HepG2 (cell line): ENCODE data around the gene ZNF341. TPM values are rescaled to one million over a fixed set of nuclear protein-coding genes. Genes with fewer than 3 reads are reported as not detected.

ENCODE experiments used
- ATAC-seq: fragments of 200-7000 bp; cut with Tn5 transposase; 3 replicates; pipeline ENCODE4 v1.9.1; 2020; ENCODE audit warnings: mild to moderate bottlenecking, moderate library complexity
- BruUV-seq: library from RNA; stranded (reverse); fragments of 400-500 nt; replicated peaks from 2 replicates; lab custom pipeline; 2021; lab: Mats Ljungman, UMichigan
- CTCF ChIA-PET: fragments of 300-600 bp; formaldehyde crosslinking; extraction: SDS; loops from one replicate; lab custom pipeline; 2021; ENCODE audit warnings: low total read pairs, inconsistent platforms, low intra/inter-chr PET ratio; lab: Yijun Ruan, JAX
- POLR2A ChIA-PET: fragments of 350-600 bp; sonication (Branson Sonifier 250); formaldehyde crosslinking; loops from one replicate; lab custom pipeline; 2020; ENCODE audit warnings: antibody characterized with exemption, inconsistent platforms; lab: Yijun Ruan, JAX
- DNase-seq: peaks from one replicate; pipeline ENCODE4 v3.0.0-alpha.2; 2015; ENCODE audit warnings: low spot score
- FAIRE-seq: peaks from 3 replicates; lab custom pipeline; 2011; peaks lifted over from hg19 to GRCh38; lab: Jason Lieb, UNC
- H2AFZ ChIP-seq: one replicate; pipeline ENCODE4 v1.6.1; 2011; ENCODE audit warnings: low read length, inconsistent platforms
- H3K27ac ChIP-seq: fragments of 300-600 bp; 3 replicates; pipeline ENCODE4 v1.8.0; 2011; ENCODE audit warnings: mixed run types, mild to moderate bottlenecking, mixed read lengths, low read length, inconsistent platforms; ENCODE audit not compliant: insufficient read depth; ENCODE audit errors: extremely low read length
- H3K27me3 ChIP-seq, 2 experiments: fragments of 200-600 bp in 1 of 2; 2 replicates in 1 of 2; 3 replicates in 1 of 2; pipeline versions ENCODE4 v1.6.0 to v1.8.0; 2011; ENCODE audit warnings: low read length in 2 of 2, mild to moderate bottlenecking in 2 of 2, moderate library complexity in 2 of 2, inconsistent platforms in 1 of 2; ENCODE audit not compliant: insufficient read depth in 2 of 2, control insufficient read depth in 1 of 2
- H3K36me3 ChIP-seq, 2 experiments: fragments of 200-600 bp in 1 of 2; replicated peaks in 1 of 2; 2 replicates in 1 of 2; 3 replicates in 1 of 2; pipeline versions ENCODE4 v1.5.1 to v1.8.0; 2011; ENCODE audit warnings: low read length in 2 of 2, inconsistent platforms in 1 of 2; ENCODE audit not compliant: insufficient read depth in 2 of 2, control insufficient read depth in 1 of 2
- H3K4me1 ChIP-seq: 2 replicates; pipeline ENCODE4 v1.5.1; 2012; ENCODE audit warnings: low read length, inconsistent platforms; ENCODE audit not compliant: insufficient read depth
- H3K4me2 ChIP-seq: 2 replicates; pipeline ENCODE4 v1.6.0; 2011; ENCODE audit warnings: low read depth, low read length, inconsistent platforms
- H3K4me3 ChIP-seq, 3 experiments: fragments of 200-600 bp in 1 of 3; sonication (generic), shearing (Covaris generic) in 1 of 3; replicated peaks in 1 of 3; 2 replicates each; pipeline ENCODE4 v1.5.1; 2011 to 2016; ENCODE audit warnings: low read length in 3 of 3, inconsistent platforms in 2 of 3, low read depth in 2 of 3, mild to moderate bottlenecking in 2 of 3, control low read depth in 1 of 3, mixed read lengths in 1 of 3; ENCODE audit not compliant: insufficient read depth in 1 of 3
- H3K79me2 ChIP-seq: one replicate; pipeline ENCODE4 v1.6.1; 2011; ENCODE audit warnings: low read length, inconsistent platforms; ENCODE audit not compliant: insufficient read depth
- H3K9ac ChIP-seq: 2 replicates; pipeline ENCODE4 v1.6.0; 2011; ENCODE audit warnings: mild to moderate bottlenecking, low read depth, low read length, inconsistent platforms; ENCODE audit not compliant: insufficient read depth
- H3K9me3 ChIP-seq: 2 replicates; pipeline ENCODE4 v1.5.1; 2012; ENCODE audit warnings: mild to moderate bottlenecking, low read length
- H4K20me1 ChIP-seq: 2 replicates; pipeline ENCODE4 v1.6.0; 2011; ENCODE audit warnings: inconsistent platforms, mild to moderate bottlenecking, low read length, moderate library complexity; ENCODE audit not compliant: insufficient read depth
- GABPB1 ChIP-seq: IDR thresholded peaks from 2 replicates; pipeline ENCODE4 v1.6.1; 2016; ENCODE audit warnings: mild to moderate bottlenecking, missing genetic modification reagents, moderate library complexity, missing compliant biosample characterization
- GRHL1 ChIP-seq: sonication (generic); formaldehyde crosslinking; conservative IDR thresholded peaks from 2 replicates; pipeline ENCODE4 v1.8.0; 2022; ENCODE audit warnings: missing genetic modification reagents
- HMG20A ChIP-seq: IDR thresholded peaks from 2 replicates; pipeline ENCODE4 v1.6.1; 2016; ENCODE audit warnings: borderline replicate concordance
- KDM4B ChIP-seq: sonication (generic); formaldehyde crosslinking; IDR thresholded peaks from 2 replicates; pipeline ENCODE4 v1.4.0; 2020; ENCODE audit warnings: missing genetic modification reagents
- KDM5A ChIP-seq: fragments of 200-600 bp; sonication (generic); IDR thresholded peaks from 2 replicates; pipeline ENCODE4 v1.7.0; 2018; ENCODE audit warnings: antibody characterized with exemption, mild to moderate bottlenecking, low read length, borderline replicate concordance
- MEIS1 ChIP-seq: sonication (generic); formaldehyde crosslinking; IDR thresholded peaks from 2 replicates; pipeline ENCODE4 v1.9.0; 2021; ENCODE audit warnings: mild to moderate bottlenecking, missing genetic modification reagents, moderate library complexity, borderline replicate concordance
- PAX8 ChIP-seq: sonication (generic); formaldehyde crosslinking; IDR thresholded peaks from 2 replicates; pipeline ENCODE4 v1.8.0; 2022; ENCODE audit warnings: mild to moderate bottlenecking, missing genetic modification reagents, borderline replicate concordance
- RFX5 ChIP-seq: IDR thresholded peaks from 2 replicates; pipeline ENCODE4 v1.6.1; 2011; ENCODE audit warnings: low read depth, low read length, improper control_type of control experiment
- SAP130 ChIP-seq: IDR thresholded peaks from 2 replicates; pipeline ENCODE4 v1.6.1; 2016; ENCODE audit warnings: low read depth
- TFE3 ChIP-seq: IDR thresholded peaks from 2 replicates; pipeline ENCODE4 v1.6.1; 2016
- TRIM24 ChIP-seq: sonication (generic); formaldehyde crosslinking; IDR thresholded peaks from 2 replicates; pipeline ENCODE4 v1.8.0; 2022; ENCODE audit warnings: mild to moderate bottlenecking, missing genetic modification reagents
- ZBTB1 ChIP-seq: sonication (generic); formaldehyde crosslinking; IDR thresholded peaks from 2 replicates; pipeline ENCODE4 v1.4.0; 2020; ENCODE audit warnings: missing genetic modification reagents, borderline replicate concordance
- ZMYM3 ChIP-seq: sonication (generic); formaldehyde crosslinking; IDR thresholded peaks from 2 replicates; pipeline ENCODE4 v1.5.1; 2020; ENCODE audit warnings: mild to moderate bottlenecking, missing genetic modification reagents
- ZNF446 ChIP-seq: sonication (generic); formaldehyde crosslinking; IDR thresholded peaks from 2 replicates; pipeline ENCODE4 v1.5.0; 2020; ENCODE audit warnings: mild to moderate bottlenecking, missing genetic modification reagents
- ZNF576 ChIP-seq: sonication (generic); formaldehyde crosslinking; IDR thresholded peaks from 2 replicates; pipeline ENCODE4 v1.4.0; 2020; ENCODE audit warnings: mild to moderate bottlenecking, missing genetic modification reagents
- ZNF629 ChIP-seq: sonication (generic); formaldehyde crosslinking; conservative IDR thresholded peaks from 2 replicates; pipeline ENCODE4 v1.5.0; 2020; ENCODE audit warnings: missing genetic modification reagents
- ZNF777 ChIP-seq: sonication (generic); formaldehyde crosslinking; IDR thresholded peaks from 2 replicates; pipeline ENCODE4 v1.4.0; 2020; ENCODE audit warnings: missing genetic modification reagents
- WGBS: methylation state at CpG from one replicate; pipeline ENCODE4 v1.1.6; 2017; ENCODE audit warnings: low lambda C conversion rate; 5-methylcytosine and 5-hydroxymethylcytosine counted together
- in situ Hi-C: cut with HindIII; loops from 2 replicates; pipeline ENCODE4 v1.10.0; 2017; ENCODE audit warnings: low pct_unique_long_range_greater_than_20kb; ENCODE audit not compliant: extremely low pct_ligation_motif_present
- intact Hi-C: fragments of 100-400 bp; cut with micrococcal nuclease; formaldehyde crosslinking; loops from one replicate; pipeline ENCODE4 v1.10.0; 2022; ENCODE audit not compliant: unreplicated experiment
- polyA plus RNA-seq, 8 experiments: library from polyadenylated mRNA; depleted of rRNA in 3 of 8; stranded (reverse) in 7 of 8; unstranded in 1 of 8; fragments of >200 nt; fragmentation: Illumina TruSeq in 4 of 8; extraction: Trizol in 4 of 8; gene quantifications; 2 replicates each; pipeline versions ENCODE4 v1.2.1 to v1.2.3, GENCODE V29; 2011 to 2016; ENCODE audit warnings: low read depth in 4 of 8, missing spikeins in 1 of 8, mixed read lengths in 1 of 8; ENCODE audit not compliant: insufficient read depth in 1 of 8
- total RNA-seq, 5 experiments: library from RNA; depleted of rRNA; stranded (reverse); fragments of >200 nt; fragmentation: Illumina TruSeq; extraction: Trizol; gene quantifications; 2 replicates each; pipeline ENCODE4 v1.2.3, GENCODE V29; 2016; ENCODE audit warnings: low read depth in 1 of 5
- TF ChIP-seq, protein P1 (sequence below): IDR thresholded peaks from 2 replicates; pipeline ENCODE4 v1.6.1; 2012; ENCODE audit warnings: inconsistent platforms
- TF ChIP-seq, protein P2 (sequence below): sonication (generic); formaldehyde crosslinking; IDR thresholded peaks from 2 replicates; pipeline ENCODE4 v1.4.0; 2020; ENCODE audit warnings: missing genetic modification reagents

Gene ZNF341
- total and polyA plus RNA-seq, 2 of the 13 experiments (the other 11 are each of a cell fraction or from before 2014, with no cell fraction given) = 1.1 to 2.2 TPM

GRCh38 chr20:33719277-33719988, 12.4 kb upstream of the ZNF341 start:
- peak; percentile 23 for ATAC-seq
- 28% methylated on average over 11 of the region's 13 CpGs for WGBS
- TF ChIP-seq ZNF446 (CRISPR knock-in tag) (no peak), ZMYM3 (CRISPR knock-in tag) (peak; percentile 98), SAP130 (CRISPR knock-in tag) (no peak), KDM5A (no peak), TRIM24 (CRISPR knock-in tag) (no peak), PAX8 (CRISPR knock-in tag) (no peak), ZNF576 (CRISPR knock-in tag) (no peak), TFE3 (CRISPR knock-in tag) (no peak), MEIS1 (CRISPR knock-in tag) (0 out of 2 replicates have a peak, but pooled peaks have one; percentile 24), GRHL1 (CRISPR knock-in tag) (no peak), ZBTB1 (CRISPR knock-in tag) (no peak), ZNF777 (0 out of 2 replicates have a peak, but pooled peaks have one; percentile 6), GABPB1 (CRISPR knock-in tag) (no peak), HMG20A (CRISPR knock-in tag) (no peak), RFX5 (no peak), KDM4B (CRISPR knock-in tag) (no peak), ZNF629 (CRISPR knock-in tag) (peak; percentile 98)
- TF ChIP-seq, protein P1, sequence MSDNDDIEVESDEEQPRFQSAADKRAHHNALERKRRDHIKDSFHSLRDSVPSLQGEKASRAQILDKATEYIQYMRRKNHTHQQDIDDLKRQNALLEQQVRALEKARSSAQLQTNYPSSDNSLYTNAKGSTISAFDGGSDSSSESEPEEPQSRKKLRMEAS = peak; percentile 35
- TF ChIP-seq, protein P2, sequence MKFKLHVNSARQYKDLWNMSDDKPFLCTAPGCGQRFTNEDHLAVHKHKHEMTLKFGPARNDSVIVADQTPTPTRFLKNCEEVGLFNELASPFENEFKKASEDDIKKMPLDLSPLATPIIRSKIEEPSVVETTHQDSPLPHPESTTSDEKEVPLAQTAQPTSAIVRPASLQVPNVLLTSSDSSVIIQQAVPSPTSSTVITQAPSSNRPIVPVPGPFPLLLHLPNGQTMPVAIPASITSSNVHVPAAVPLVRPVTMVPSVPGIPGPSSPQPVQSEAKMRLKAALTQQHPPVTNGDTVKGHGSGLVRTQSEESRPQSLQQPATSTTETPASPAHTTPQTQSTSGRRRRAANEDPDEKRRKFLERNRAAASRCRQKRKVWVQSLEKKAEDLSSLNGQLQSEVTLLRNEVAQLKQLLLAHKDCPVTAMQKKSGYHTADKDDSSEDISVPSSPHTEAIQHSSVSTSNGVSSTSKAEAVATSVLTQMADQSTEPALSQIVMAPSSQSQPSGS (CRISPR knock-in tag) = no peak

More at GRCh38 chr20:33719277-33719988, 12.4 kb upstream of the ZNF341 start:
- ChIA-PET CTCF (no interaction called here), POLR2A (no interaction called here)
- Histone ChIP-seq H3K4me1 (peaks cover 75% of the 10 kb centered on the region), H2AFZ (no peak overlapping the region), H3K9ac (no peak overlapping the region), H3K27me3 (no peaks in the 10 kb centered on the region), H4K20me1 (no peaks in the 10 kb centered on the region), H3K79me2 (no peaks in the 10 kb centered on the region), H3K27ac (no peak overlapping the region), H3K36me3 (no peaks in the 10 kb centered on the region), H3K9me3 (no peaks in the 10 kb centered on the region), H3K4me3 (peak overlapping the region in 1 of 3 experiments; percentile 21; a peak in 1 of 6 replicates), H3K4me2 (peak overlapping the region; percentile 33)
- DNase-seq (no peak), FAIRE-seq (no peak)
- in situ Hi-C loops (no loop called here), intact Hi-C loops (no loop called here)
- no TSS peak for BruUV-seq
